HG03135 (cell line): ENCODE measurements around the gene BAG3.
A peak's percentile ranks its signal among the peaks of the same experiment; 100 is the strongest.
"Not testable (repeated sequence)": the region's sequence is repeated elsewhere in the genome, so short reads cannot be mapped to it uniquely, and the experiment has no call there.

Experiments used
- ATAC-seq: cut with Tn5 transposase; IDR thresholded peaks from one replicate; pipeline ENCODE4 v1.9.1; 2021; ENCODE audit warnings: mild to moderate bottlenecking, moderate library complexity; ENCODE audit not compliant: unreplicated experiment

BAG3 gene

DNA sequence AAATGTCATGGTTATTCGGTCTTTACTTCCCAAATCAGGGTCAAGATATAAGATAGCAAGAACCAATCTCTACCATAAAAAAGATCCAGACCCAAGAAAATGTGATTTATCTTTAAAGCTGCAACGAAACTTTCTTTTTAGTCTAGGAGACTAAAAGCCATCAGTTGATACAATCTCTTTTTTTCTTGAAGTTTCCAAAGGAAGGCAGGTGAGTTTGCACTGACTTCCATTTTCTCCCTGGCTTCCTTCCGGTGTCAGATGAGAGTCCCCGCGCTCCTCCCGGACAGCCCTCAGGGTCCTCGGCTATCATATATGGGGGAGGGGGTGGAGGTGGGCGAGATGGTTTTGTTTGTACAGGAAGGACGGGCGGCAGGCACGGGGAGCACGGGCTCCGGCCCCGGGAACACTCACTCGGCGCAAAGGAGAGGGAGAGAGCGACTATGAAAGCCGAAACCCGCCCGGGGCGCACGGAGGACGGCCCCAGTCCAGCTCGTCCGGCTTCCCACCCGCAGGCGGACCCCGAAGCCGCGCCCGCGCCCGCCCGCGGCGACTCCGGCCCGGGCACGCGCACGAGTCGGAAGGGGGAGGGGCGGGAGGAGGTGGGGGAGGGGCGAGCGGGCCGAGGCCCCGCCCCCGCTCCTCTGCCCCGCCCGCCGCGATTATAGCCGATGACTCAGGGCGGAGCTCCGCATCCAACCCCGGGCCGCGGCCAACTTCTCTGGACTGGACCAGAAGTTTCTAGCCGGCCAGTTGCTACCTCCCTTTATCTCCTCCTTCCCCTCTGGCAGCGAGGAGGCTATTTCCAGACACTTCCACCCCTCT, at the start of gene BAG3:
TSS of gene BAG3 (plus strand) at position 689 of the 822 bp plus-strand sequence. CDS start 296 bp downstream, outside the sequence.
- peak; percentile 78 for ATAC-seq

DNA sequence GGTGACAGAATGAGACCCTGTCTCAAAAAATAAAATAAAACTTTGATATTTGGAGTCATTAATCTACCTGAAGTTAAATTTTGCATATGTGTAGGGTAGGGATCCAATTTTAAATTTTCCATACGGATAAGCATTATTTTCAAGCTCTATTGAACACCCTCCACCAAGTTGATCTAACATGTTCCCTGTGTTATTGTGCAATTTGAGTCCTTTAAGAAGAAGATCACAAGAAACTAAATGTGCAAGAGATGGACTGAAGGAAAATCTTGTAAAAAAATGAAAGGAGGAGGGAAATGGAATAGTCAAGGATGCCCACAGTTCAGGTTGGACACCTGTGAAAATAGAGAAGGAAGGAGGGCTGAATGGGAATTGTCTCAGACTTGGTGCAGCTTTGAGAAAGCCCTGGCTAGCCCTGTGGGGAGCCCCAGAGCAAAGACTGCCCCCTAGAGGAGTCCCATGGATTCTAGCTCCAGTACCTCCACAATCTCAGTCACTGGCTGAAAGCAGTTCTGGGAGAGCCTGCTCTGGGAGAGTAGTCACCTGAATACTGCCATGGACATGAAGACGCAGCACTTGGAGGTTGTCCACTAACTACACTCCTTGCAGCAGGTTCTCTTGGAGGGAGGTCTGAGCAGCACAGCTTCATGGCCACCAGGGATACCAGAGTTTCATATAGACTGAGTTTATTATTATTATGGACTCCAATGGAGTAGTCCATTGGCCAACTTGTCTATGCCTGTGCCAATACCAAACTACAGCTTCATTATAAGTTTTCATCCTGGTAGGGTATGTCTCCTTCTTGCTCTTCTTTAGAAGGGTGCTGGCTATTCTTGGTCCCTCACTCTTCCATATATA, 48.7 kb upstream of the BAG3 start:
- ATAC-seq = no peak

GRCh38 chr10:119604468-119604867, 46.7 kb upstream of the BAG3 start:
- no peak for ATAC-seq

DNA sequence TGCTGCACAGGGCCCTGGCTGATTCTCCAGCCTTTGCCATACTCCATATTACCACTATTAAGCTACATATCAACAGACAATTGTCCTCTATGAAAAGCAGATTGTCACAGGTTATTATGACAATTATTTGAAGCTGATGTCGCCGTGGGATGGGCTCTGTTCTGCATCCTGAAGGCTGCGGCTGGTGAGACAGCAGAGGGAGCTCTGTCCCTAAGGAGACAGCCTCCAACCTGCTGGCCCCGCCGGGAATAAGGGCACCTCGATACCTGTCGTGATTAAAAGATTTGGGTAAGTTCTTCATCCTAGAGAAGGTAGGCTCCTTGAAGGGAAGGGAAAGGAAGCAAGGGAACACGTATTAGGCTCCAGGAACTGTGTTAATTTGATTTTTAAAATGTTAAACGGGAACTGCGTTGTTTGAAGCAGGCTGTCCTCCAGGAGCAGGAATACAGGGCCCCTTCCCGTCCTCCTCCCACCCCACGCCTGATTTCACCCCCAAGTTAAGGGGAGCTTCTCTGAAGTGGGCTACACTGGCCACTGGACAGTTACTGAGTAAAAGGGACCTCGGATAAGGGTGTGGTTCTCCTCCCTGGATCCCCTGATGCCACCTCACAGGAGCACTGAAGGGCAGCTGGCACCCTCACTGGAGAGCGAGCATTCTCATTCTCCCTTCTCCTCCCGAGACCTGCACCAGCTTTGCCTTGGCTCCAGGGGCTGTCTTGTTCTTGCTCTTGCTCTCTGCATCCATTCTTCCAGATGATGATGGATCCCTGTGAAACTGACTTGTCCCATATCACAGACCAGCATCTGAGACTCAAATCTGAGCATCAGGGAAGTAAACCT, 42.6 kb upstream of the BAG3 start:
- no peak for ATAC-seq

DNA sequence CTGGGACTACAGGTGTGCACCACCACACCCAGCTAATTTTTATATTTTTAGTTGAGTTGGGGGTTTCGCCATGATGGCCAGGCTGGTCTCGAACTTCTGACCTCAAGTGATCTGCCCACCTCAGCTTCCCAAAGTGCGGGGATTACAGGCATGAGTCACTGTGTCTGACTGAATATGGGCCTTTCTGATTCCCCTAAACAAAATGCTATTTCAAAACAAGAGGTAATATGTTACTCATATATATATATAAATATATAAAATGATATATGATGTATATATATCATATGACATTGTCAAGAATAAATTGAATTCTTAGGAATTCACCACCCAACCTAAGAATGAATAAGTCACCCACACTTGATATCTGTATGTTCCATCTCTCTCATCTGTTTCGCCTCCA, 41.7 kb upstream of the BAG3 start:
- ATAC-seq = no peak

GRCh38 chr10:119611433-119611832, 39.7 kb upstream of the BAG3 start:
- no peak for ATAC-seq

DNA sequence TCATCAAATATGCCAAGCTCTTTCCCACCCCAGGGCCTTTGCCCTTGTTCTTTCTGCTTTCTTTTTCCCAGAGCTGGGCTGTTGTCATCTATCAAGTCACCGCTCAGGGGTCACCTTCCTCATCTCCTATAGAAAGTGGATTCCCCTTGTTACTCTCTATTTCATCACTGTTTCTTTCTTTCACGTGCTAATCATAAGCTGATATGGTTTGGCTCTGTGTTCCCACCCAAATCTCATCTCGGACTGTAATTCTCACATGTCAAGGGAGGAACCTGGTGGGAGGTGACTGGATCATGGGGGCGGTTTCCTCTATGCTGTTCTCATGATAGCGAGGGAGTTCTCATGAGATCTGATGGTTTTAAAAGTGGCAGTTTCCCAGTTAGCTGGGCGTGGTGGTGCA, 37.4 kb upstream of the BAG3 start:
- ATAC-seq = no peak

- no peak for ATAC-seq
Measured at GRCh38 chr10:119614686-119615085, 36.5 kb upstream of the BAG3 start.

DNA sequence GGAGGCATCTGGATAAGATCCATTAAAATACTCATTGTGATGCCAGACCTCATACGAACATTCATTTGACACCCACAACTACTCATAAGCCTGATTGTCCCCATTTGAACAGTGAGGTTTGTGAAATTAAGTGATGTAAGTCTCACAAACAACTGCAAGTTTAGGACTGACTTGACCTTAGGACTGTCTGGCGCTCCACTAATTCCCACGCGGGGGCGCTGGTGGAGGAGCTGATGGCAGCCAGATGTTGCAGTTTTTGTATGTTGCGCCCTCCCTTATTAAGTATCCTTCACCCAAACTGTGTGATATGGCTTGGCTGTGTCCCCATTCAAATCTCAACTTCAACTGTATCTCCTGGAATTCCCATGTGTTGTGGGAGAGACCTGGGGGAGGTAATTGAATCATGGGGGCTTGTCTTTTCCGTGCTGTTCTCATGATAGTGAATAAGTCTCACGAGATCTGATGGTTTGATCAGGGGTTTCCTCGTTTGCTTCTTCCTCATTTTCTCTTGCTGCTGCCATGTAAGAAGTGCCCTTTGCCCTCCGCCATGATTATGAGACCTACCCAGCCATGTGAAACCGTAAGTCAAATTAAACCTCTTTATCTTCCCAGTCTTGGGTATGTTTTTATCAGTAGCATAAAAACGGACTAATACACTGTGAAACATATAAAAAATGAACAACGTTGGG, 34.2 kb upstream of the BAG3 start:
- no peak for ATAC-seq

GRCh38 chr10:119619215-119619614, 32.0 kb upstream of the BAG3 start:
- no peak for ATAC-seq

- not testable (repeated sequence) for ATAC-seq
Measured at GRCh38 chr10:119619811-119620210, 31.4 kb upstream of the BAG3 start.

- no peak for ATAC-seq
Measured at GRCh38 chr10:119620241-119621077, 30.7 kb upstream of the BAG3 start.

DNA sequence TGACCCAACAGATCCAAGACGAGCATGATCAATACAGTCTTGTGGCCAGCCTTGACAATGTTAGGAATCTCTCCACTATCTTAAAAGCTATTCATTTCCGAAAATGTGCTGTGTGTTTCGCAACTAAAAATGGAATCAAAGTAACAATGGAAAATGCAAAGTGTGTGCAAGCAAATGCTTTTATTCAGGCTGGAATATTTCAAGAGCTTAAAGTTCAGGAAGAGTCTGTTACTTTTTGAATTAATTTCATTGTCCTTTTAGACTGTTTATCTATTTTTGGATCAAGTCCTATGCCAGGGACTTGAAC, 30.1 kb upstream of the BAG3 start:
- no peak for ATAC-seq

DNA sequence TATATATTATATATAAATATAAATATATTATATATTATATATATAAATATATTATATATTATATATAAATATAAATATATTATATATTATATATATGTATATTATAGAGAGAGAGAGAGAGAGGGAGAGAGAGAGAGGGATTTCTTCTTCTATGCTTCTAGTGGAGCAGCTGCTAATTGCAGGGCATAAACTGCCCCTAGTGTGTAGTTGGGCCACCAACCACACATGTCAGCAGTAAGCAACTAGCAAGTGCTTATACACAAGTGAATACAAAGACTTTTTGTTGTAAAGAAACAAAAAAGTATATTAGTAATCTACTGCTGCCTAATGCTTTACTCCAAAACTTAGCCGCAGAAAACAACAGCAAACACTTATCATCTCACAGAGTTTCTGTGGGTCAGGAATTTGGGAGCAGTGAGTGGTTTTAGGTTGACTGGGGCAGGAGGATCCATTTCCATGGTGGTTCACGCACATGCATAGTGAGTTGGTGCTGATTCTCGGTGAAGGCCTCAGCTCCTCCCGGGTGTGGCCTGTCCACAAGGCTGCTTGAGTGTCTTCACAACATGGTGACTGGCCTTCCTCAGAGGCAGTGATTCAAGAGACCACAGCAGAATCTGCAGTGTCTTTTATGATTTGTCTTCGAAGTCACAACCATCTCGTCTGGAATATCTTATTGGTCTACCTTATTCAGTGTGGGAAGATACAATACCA, 25.5 kb upstream of the BAG3 start:
- ATAC-seq = no peak

DNA sequence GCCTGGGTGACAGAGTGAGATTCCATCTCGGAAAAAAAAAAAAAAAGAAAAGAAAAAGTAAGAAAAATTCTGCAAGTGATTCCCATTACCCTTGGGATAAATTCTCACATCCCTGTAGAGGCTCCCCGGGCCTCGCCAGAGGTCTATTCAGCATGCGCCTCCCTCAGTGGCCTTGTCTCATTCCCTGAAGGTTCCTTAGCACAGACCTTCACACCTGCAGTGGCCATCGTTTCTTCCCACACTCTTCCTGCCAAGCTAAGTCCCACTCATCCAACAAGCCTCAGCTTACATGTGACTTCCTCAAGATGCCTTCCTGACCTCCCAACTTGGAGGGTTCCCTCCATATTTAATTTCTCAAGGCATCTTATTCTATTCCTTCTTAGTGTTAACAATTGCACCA, 20.9 kb upstream of the BAG3 start:
- no peak for ATAC-seq

DNA sequence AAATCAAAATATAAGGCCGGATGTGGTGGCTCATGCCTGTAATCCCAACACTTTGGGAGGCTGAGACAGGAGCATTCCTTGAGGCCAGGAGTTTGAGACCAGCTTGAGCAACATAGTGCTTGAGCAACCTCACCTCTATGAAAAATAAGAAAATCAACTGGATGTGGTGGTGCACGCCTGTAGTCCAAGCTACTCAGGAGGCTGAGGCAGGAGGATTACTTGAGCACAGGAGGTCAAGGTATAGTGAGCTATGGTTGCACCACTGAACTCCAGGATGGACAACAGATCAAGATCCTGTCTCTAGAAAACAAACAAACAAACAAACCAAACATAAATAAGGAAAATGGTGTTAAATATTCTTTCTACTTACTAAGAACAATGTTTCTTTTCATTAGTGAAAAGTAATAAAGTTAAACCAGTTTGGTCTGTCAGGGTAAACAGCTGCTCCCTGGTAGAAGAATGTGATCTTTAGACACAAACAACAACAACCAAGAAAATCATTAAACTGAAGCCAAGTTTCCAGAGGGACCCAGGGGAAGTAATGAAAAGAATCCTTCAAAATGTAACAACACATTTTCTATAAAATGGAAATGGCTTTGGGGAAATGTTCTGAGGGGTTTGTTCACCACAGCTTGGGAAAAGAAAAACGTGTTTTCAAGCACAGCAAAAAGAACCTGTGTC, 17.5 kb upstream of the BAG3 start:
- ATAC-seq = no peak

DNA sequence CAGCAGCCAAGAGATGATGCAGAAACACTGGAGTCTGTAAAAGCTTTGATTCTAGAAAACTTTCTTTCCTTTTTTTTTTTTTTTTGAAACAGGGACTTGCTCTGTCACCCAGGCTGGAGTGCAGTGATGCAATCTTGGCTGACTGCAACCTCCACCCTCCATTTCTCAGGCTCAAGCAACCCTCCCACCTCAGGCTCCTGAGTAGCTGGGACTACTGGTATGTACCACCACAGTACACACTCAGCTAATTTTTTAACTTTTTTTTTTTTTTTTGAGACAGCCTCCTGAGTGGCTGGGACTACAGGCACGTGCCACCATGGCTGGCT, 17.0 kb upstream of the BAG3 start:
- ATAC-seq = no peak

GRCh38 chr10:119637631-119638030, 13.5 kb upstream of the BAG3 start:
- ATAC-seq = no peak

GRCh38 chr10:119638982-119639381, 12.2 kb upstream of the BAG3 start:
- ATAC-seq = no peak
